Neural crest cell (in vitro differentiated cells): ENCODE data around the gene PELI3. TPM values are rescaled to one million over a fixed set of nuclear protein-coding genes. Genes with fewer than 3 reads are reported as not detected.
A peak's percentile ranks its signal among the peaks of the same experiment; 100 is the strongest.

Experiments
- DNase-seq: peaks from one replicate; pipeline ENCODE4 v3.0.0; 2021; ENCODE audit warnings: low read depth, mixed read lengths, low spot score
- H3K27ac Mint-ChIP-seq: one replicate; pipeline ENCODE4 v1.8.0; 2021; ENCODE audit warnings: mild to moderate bottlenecking, mixed read lengths; ENCODE audit not compliant: unreplicated experiment
- H3K27me3 Mint-ChIP-seq: 2 replicates; pipeline ENCODE4 v1.8.0; 2021; ENCODE audit warnings: low read depth, mild to moderate bottlenecking, mixed read lengths
- H3K36me3 Mint-ChIP-seq: 2 replicates; pipeline ENCODE4 v1.8.0; 2021; ENCODE audit warnings: low read depth, mild to moderate bottlenecking, mixed read lengths
- H3K4me1 Mint-ChIP-seq: 2 replicates; pipeline ENCODE4 v1.8.0; 2021; ENCODE audit warnings: mixed read lengths
- H3K4me3 Mint-ChIP-seq: one replicate; pipeline ENCODE4 v1.8.0; 2021; ENCODE audit warnings: mild to moderate bottlenecking, mixed read lengths
- H3K9me3 Mint-ChIP-seq: 2 replicates; pipeline ENCODE4 v1.8.0; 2021; ENCODE audit warnings: mixed read lengths
- CTCF ChIP-seq: fragments of 200-600 bp; sonication (generic); conservative IDR thresholded peaks from 2 replicates; pipeline ENCODE4 v1.5.0; 2021; ENCODE audit warnings: antibody characterized with exemption, mild to moderate bottlenecking
- total RNA-seq: library from RNA; stranded (reverse); gene quantifications from 2 replicates; pipeline ENCODE4 v1.2.1, GENCODE V29; 2021

Gene PELI3
- total RNA-seq, 1 donor from 2014 or later: 13.3 TPM

DNA sequence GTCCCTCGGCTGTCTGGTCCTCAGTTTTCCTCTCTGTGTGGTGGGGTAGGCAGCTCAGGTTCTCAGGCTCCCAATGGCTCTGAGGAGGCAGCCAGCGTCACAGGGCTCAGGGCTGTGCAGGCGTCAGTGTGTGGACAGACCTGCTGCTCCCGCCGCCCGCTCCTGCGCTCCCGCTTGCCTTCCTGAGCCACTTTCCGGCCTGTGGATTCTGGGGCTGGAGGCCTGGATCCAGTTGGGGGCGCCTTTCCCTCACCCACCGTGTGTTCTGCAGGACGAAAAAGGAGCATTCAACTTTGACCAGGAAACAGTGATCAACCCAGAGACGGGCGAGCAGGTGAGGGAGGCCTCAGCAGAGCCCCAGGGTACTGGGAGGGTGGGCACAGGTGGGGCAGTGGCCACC, 28.2 kb downstream of the PELI3 start:
- TF ChIP-seq CTCF: no peak
- H3K9me3 Mint-ChIP-seq: no peaks in the 10 kb centered on the region
- no peaks in the 10 kb centered on the region for H3K27me3 Mint-ChIP-seq
- no peak overlapping the region for H3K4me3 Mint-ChIP-seq
- DNase-seq: no peak
- no peak overlapping the region for H3K27ac Mint-ChIP-seq
- no peaks in the 10 kb centered on the region for H3K4me1 Mint-ChIP-seq
- peaks cover 7% of the 10 kb centered on the region for H3K36me3 Mint-ChIP-seq

- Mint-ChIP-seq H3K27me3 (no peaks in the 10 kb centered on the region), H3K9me3 (no peaks in the 10 kb centered on the region), H3K36me3 (peaks cover 7% of the 10 kb centered on the region), H3K4me1 (no peaks in the 10 kb centered on the region), H3K4me3 (no peak overlapping the region), H3K27ac (no peak overlapping the region)
- TF ChIP-seq CTCF: peak; percentile 39
- no peak for DNase-seq
Observed at GRCh38 chr11:66495401-66495854, 28.7 kb downstream of the PELI3 start.

DNA sequence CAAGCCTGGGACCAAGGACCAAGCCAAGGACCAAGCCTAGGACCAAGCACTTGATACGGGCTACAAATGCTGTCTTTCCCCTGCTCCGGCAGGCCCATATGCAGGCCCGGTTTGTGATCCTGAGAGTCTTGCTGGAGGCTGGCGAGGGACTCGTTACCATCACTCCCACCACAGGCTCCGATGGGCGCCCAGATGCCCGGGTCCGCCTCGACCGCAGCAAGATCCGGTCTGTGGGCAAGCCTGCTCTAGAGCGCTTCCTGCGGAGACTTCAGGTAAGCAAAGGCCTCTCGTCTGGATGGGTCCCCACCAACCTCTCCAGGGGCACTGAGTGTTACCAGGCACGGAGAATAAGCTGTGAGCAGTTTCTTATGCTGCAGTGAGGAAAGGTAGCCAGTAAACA, 30.5 kb downstream of the PELI3 start:
- Mint-ChIP-seq H3K36me3 (peaks cover 10% of the 10 kb centered on the region), H3K4me1 (no peaks in the 10 kb centered on the region), H3K9me3 (no peaks in the 10 kb centered on the region), H3K27ac (no peak overlapping the region), H3K4me3 (no peak overlapping the region), H3K27me3 (no peaks in the 10 kb centered on the region)
- no peak for TF ChIP-seq CTCF
- no peak for DNase-seq

- Mint-ChIP-seq H3K27me3 (no peaks in the 10 kb centered on the region), H3K27ac (no peak overlapping the region), H3K4me1 (no peaks in the 10 kb centered on the region), H3K9me3 (no peaks in the 10 kb centered on the region), H3K4me3 (no peak overlapping the region), H3K36me3 (peaks cover 6% of the 10 kb centered on the region)
- DNase-seq: no peak
- TF ChIP-seq CTCF: no peak
Observed at GRCh38 chr11:66498506-66498905, 31.8 kb downstream of the PELI3 start.

GRCh38 chr11:66505276-66505816, 38.6 kb downstream of the PELI3 start:
- Mint-ChIP-seq H3K27ac (no peak overlapping the region), H3K4me3 (no peak overlapping the region), H3K36me3 (peaks cover 6% of the 10 kb centered on the region), H3K4me1 (peaks cover 2% of the 10 kb centered on the region), H3K27me3 (no peaks in the 10 kb centered on the region), H3K9me3 (no peaks in the 10 kb centered on the region)
- no peak for DNase-seq
- no peak for TF ChIP-seq CTCF
